Endothelial cell of umbilical vein (primary cell): Measurements from ENCODE around the gene ITPR2.

ENCODE experiments used
- CTCF ChIP-seq, 2 donors: IDR thresholded peaks; 1 replicate in 1 of 2; 2 replicates in 1 of 2; pipeline ENCODE4 v1.5.1; 2011; ENCODE audit warnings: low read length in 2 of 2, mild to moderate bottlenecking in 2 of 2, moderate library complexity in 2 of 2, control low read depth in 1 of 2, inconsistent platforms in 1 of 2, low read depth in 1 of 2; ENCODE audit not compliant: insufficient read depth in 1 of 2; ENCODE audit errors: extremely low read depth in 1 of 2
- EZH2 ChIP-seq: IDR thresholded peaks from 2 replicates; pipeline ENCODE4 v1.6.1; 2012; ENCODE audit warnings: borderline replicate concordance, low read depth, mild to moderate bottlenecking, moderate library complexity, low read length, inconsistent platforms; ENCODE audit not compliant: severe bottlenecking
- FOS ChIP-seq: IDR thresholded peaks from 2 replicates; pipeline ENCODE4 v1.6.1; 2011; ENCODE audit warnings: mild to moderate bottlenecking, low read length, moderate library complexity, borderline replicate concordance; ENCODE audit not compliant: insufficient read depth
- JUN ChIP-seq: IDR thresholded peaks from 2 replicates; pipeline ENCODE4 v1.6.1; 2011; ENCODE audit warnings: borderline replicate concordance, low read depth; ENCODE audit not compliant: insufficient read length, insufficient read depth
- MAX ChIP-seq: IDR thresholded peaks from 2 replicates; pipeline ENCODE4 v1.6.1; 2011; ENCODE audit not compliant: insufficient read depth, insufficient read length
- MYC ChIP-seq: IDR thresholded peaks from one replicate; pipeline ENCODE4 v1.6.1; 2011; ENCODE audit warnings: mild to moderate bottlenecking, low read depth, low read length
- POLR2A ChIP-seq: IDR thresholded peaks from 2 replicates; pipeline ENCODE4 v1.6.1; 2012; ENCODE audit warnings: low read depth, mild to moderate bottlenecking, control low read depth, low read length
- POLR2AphosphoS5 ChIP-seq: IDR thresholded peaks from 2 replicates; pipeline ENCODE4 v1.6.1; 2012; ENCODE audit warnings: low read depth, mild to moderate bottlenecking, control low read depth, low read length, moderate library complexity; ENCODE audit not compliant: insufficient read depth

- TF ChIP-seq CTCF (IDR thresholded peaks at IDR 0.05; ENCODE audit: extremely low read depth in 1 of 2, insufficient read depth in 1 of 2, low read depth in 1 of 2, low read length in 2 of 2) (peak; percentile 25 to 39), EZH2 (no peak), POLR2A (no peak), POLR2AphosphoS5 (no peak), MAX (no peak), FOS (peak; percentile 91), JUN (peak; percentile 80), MYC (no peak)
Measured at GRCh38 chr12:26298785-26299621, 534.0 kb downstream of the ITPR2 start.
